Measurements from ENCODE around the gene CYB5A. TPM values are rescaled to one million over a fixed set of nuclear protein-coding genes. Genes with fewer than 3 reads are reported as not detected.
"Not testable (repeated sequence)": the region's sequence is repeated elsewhere in the genome, so short reads cannot be mapped to it uniquely, and the experiment has no call there.

The CYB5A gene
- total RNA-seq: 10 to 100 TPM; 26.4 to 63.6 (median 35.5) TPM

- peak; percentile 97 to 99 (median 98) for ATAC-seq (replicated peaks in 6 of 8)
- in situ Hi-C loops (cut with MboI; ENCODE audit: low pct_unique_long_range_greater_than_20kb in 2 of 9, low sequenced_read_pairs in 9 of 9, unreplicated experiment in 9 of 9): no loop called here
- WGBS, 10 experiments: 0 to 4% (median 1%) methylated on average over 1 to 20 of the region's 68 CpGs; no CpG with 5 or more reads in 4 of the 10 experiments
- H3K4me1 ChIP-seq (replicated peaks in 1 of 2): peaks cover 4 to 8% of the 10 kb centered on the region in 2 donors
- H3K27ac ChIP-seq: no peak within 1 kb of the TSS
- peak within 1 kb of the TSS; percentile 53 to 85 (median 76) for H3K4me3 ChIP-seq
Observed at GRCh38 chr18:74291771-74292540, at the start of gene CYB5A. Gene CYB5A, minus strand, starts transcription at chr18:74291963. Its CDS starts 88 bp downstream, at chr18:74291875.

- in situ Hi-C loops (cut with MboI; ENCODE audit: low pct_unique_long_range_greater_than_20kb in 2 of 9, low sequenced_read_pairs in 9 of 9, unreplicated experiment in 9 of 9): loop anchor here in 4 of 9 experiments (10.0 to 25.0 kb wide), 3 partner anchors 143 to 1626 kb away; no protein-coding TSS in a partner anchor
- H3K4me1 ChIP-seq (replicated peaks in 1 of 2): no peaks in the 10 kb centered on the region
- 75 to 100% (median 90%) methylated on average over 1 of the region's 1 CpG; no CpG with 5 or more reads in 5 of the 10 experiments for WGBS, 10 experiments
- no peak overlapping the region for H3K4me3 ChIP-seq
- ATAC-seq (replicated peaks in 6 of 8): no peak
- H3K27ac ChIP-seq: no peak overlapping the region
Observed at GRCh38 chr18:74337912-74338309, 46.1 kb upstream of the CYB5A start.

- 37 to 96% (median 86%) methylated on average over 1 to 5 of the region's 5 CpGs for WGBS, 10 experiments
Observed at GRCh38 chr18:74337155-74337911, 45.6 kb upstream of the CYB5A start.

DNA sequence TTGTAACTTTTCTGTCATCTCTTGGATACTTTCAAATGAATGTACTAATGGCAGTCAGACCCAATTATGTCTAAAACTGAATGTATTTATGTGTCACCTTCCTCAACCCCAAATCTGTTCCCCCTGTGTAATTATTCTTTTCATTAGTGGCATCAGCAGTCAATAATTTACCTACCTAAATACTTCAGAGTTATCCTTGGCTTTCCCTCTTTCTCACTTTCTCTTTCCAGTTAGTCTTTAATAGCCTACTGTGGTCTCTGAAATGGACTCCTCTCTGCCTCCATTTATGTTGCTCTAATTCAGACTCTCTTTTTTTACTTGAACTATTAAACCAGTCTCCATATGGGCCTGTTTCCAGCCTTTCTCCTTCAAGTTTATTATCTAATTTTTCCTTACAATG, 44.9 kb upstream of the CYB5A start:
- no peak for ATAC-seq (replicated peaks in 6 of 8)
- in situ Hi-C loops (cut with MboI; ENCODE audit: low pct_unique_long_range_greater_than_20kb in 2 of 9, low sequenced_read_pairs in 9 of 9, unreplicated experiment in 9 of 9): loop anchor here in 4 of 9 experiments (10.0 to 25.0 kb wide), 3 partner anchors 142 to 1624 kb away; no protein-coding TSS in a partner anchor
- no peak overlapping the region for H3K27ac ChIP-seq
- no peak overlapping the region for H3K4me3 ChIP-seq
- no peaks in the 10 kb centered on the region for H3K4me1 ChIP-seq (replicated peaks in 1 of 2)

More at GRCh38 chr18:74337155-74337911, 45.6 kb upstream of the CYB5A start:
- in situ Hi-C loops (cut with MboI; ENCODE audit: low pct_unique_long_range_greater_than_20kb in 2 of 9, low sequenced_read_pairs in 9 of 9, unreplicated experiment in 9 of 9): loop anchor here in 4 of 9 experiments (10.0 to 25.0 kb wide), 3 partner anchors 143 to 1625 kb away; no protein-coding TSS in a partner anchor
- no peaks in the 10 kb centered on the region for H3K4me1 ChIP-seq (replicated peaks in 1 of 2)
- H3K4me3 ChIP-seq: no peak overlapping the region
- ATAC-seq (replicated peaks in 6 of 8): no peak
- H3K27ac ChIP-seq: no peak overlapping the region

GRCh38 chr18:74334242-74334893, 42.6 kb upstream of the CYB5A start:
- ATAC-seq (replicated peaks in 6 of 8): peak in 3 of 8 experiments; percentile 46 to 72 (median 47)
- Histone ChIP-seq H3K4me1 (replicated peaks in 1 of 2) (no peaks in the 10 kb centered on the region), H3K27ac (no peak overlapping the region), H3K4me3 (no peak overlapping the region)
- in situ Hi-C loops (cut with MboI; ENCODE audit: low pct_unique_long_range_greater_than_20kb in 2 of 9, low sequenced_read_pairs in 9 of 9, unreplicated experiment in 9 of 9): loop anchor here in 4 of 9 experiments (10.0 to 25.0 kb wide), 3 partner anchors 140 to 1622 kb away; no protein-coding TSS in a partner anchor

DNA sequence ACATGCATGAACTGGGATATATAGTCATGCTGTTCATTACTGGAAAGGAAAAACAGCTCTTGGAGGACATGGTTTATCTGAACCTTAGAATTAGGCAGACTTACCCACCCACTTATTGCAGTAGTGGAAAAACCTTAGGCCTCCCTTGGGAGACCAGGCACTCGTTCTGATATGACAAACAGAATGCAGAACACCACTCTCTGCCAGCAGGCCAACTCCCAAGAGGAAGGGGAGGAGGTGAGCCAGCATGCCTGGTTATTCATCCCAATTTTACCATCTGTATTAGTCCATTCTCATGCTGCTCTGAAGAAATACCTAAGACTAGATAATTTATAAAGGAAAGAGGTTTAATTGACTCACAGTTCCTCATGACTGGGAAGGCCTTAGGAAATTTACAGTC, 41.3 kb upstream of the CYB5A start:
- peak in 2 of 8 experiments; percentile 10 to 24 for ATAC-seq (replicated peaks in 6 of 8)
- no peak overlapping the region for H3K27ac ChIP-seq
- no peaks in the 10 kb centered on the region for H3K4me1 ChIP-seq (replicated peaks in 1 of 2)
- in situ Hi-C loops (cut with MboI; ENCODE audit: low pct_unique_long_range_greater_than_20kb in 2 of 9, low sequenced_read_pairs in 9 of 9, unreplicated experiment in 9 of 9): loop anchor here in 4 of 9 experiments (10.0 to 25.0 kb wide), 3 partner anchors 138 to 1621 kb away; no protein-coding TSS in a partner anchor
- 0 to 60% (median 22%) methylated on average over 1 of the region's 1 CpG; no CpG with 5 or more reads in 5 of the 10 experiments for WGBS, 10 experiments
- H3K4me3 ChIP-seq: no peak overlapping the region

- 0 to 95% (median 80%) methylated on average over 1 to 2 of the region's 2 CpGs; no CpG with 5 or more reads in 1 of the 10 experiments for WGBS, 10 experiments
- ATAC-seq (replicated peaks in 6 of 8): peak in 3 of 8 experiments; percentile 74 to 88 (median 80)
- in situ Hi-C loops (cut with MboI; ENCODE audit: low pct_unique_long_range_greater_than_20kb in 2 of 9, low sequenced_read_pairs in 9 of 9, unreplicated experiment in 9 of 9): loop anchor here in 4 of 9 experiments (10.0 to 25.0 kb wide), 3 partner anchors 137 to 1619 kb away; no protein-coding TSS in a partner anchor
- H3K4me1 ChIP-seq (replicated peaks in 1 of 2): no peaks in the 10 kb centered on the region
- H3K27ac ChIP-seq: no peak overlapping the region
- H3K4me3 ChIP-seq: no peak overlapping the region
Observed at GRCh38 chr18:74331404-74331803, 39.6 kb upstream of the CYB5A start.

DNA sequence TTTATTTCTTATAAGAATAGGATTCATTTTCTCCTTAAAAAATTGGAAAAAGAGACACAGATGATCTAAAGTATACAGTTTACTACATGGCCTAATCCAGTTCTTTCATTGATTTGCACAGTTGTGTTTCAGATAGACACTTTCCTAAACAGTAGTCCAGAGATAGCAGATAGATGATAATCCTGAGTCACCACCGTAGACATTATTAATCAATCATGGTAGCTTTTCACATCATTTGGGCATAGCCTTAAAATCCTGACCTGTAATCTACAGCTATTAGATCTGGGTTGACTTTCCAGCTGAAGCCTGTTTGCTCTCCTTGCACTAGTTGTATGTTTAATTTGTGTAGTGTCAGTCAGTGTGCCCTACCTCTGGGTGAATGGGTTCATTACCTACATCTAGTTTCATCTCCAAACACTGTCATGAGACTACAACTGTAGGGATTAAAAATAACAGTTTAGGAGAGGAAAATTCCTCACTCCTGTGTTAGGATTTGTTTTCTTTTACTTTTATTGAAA, 38.0 kb upstream of the CYB5A start:
- 44 to 100% (median 93%) methylated on average over 1 of the region's 1 CpG for WGBS, 10 experiments
- Histone ChIP-seq H3K27ac (no peak overlapping the region), H3K4me3 (no peak overlapping the region), H3K4me1 (replicated peaks in 1 of 2) (no peaks in the 10 kb centered on the region)
- peak in 1 of 8 experiments; percentile 18 for ATAC-seq (replicated peaks in 6 of 8)
- in situ Hi-C loops (cut with MboI; ENCODE audit: low pct_unique_long_range_greater_than_20kb in 2 of 9, low sequenced_read_pairs in 9 of 9, unreplicated experiment in 9 of 9): loop anchor here in 4 of 9 experiments (10.0 to 25.0 kb wide), 3 partner anchors 135 to 1617 kb away; no protein-coding TSS in a partner anchor

- 0 to 100% (median 80%) methylated on average over 1 to 2 of the region's 2 CpGs; no CpG with 5 or more reads in 4 of the 10 experiments for WGBS, 10 experiments
- in situ Hi-C loops (cut with MboI; ENCODE audit: low pct_unique_long_range_greater_than_20kb in 2 of 9, low sequenced_read_pairs in 9 of 9, unreplicated experiment in 9 of 9): loop anchor here in 3 of 9 experiments (25.0 kb wide), 2 partner anchors 141 to 1616 kb away; no protein-coding TSS in a partner anchor
- Histone ChIP-seq H3K4me1 (replicated peaks in 1 of 2) (no peaks in the 10 kb centered on the region), H3K27ac (no peak overlapping the region), H3K4me3 (no peak overlapping the region)
- ATAC-seq (replicated peaks in 6 of 8): peak in 1 of 8 experiments; percentile 28
Observed at GRCh38 chr18:74328206-74328605, 36.4 kb upstream of the CYB5A start.

GRCh38 chr18:74326791-74327190, 35.0 kb upstream of the CYB5A start:
- not testable (repeated sequence) for H3K4me1 ChIP-seq (replicated peaks in 1 of 2); H3K27ac ChIP-seq; H3K4me3 ChIP-seq; ATAC-seq (replicated peaks in 6 of 8)
- 32 to 91% (median 50%) methylated on average over 1 to 3 of the region's 3 CpGs; no CpG with 5 or more reads in 1 of the 10 experiments for WGBS, 10 experiments
- in situ Hi-C loops (cut with MboI; ENCODE audit: low pct_unique_long_range_greater_than_20kb in 2 of 9, low sequenced_read_pairs in 9 of 9, unreplicated experiment in 9 of 9): loop anchor here in 3 of 9 experiments (25.0 kb wide), 2 partner anchors 139 to 1614 kb away; no protein-coding TSS in a partner anchor

- H3K27ac ChIP-seq: no peak overlapping the region
- no peaks in the 10 kb centered on the region for H3K4me1 ChIP-seq (replicated peaks in 1 of 2)
- in situ Hi-C loops (cut with MboI; ENCODE audit: low pct_unique_long_range_greater_than_20kb in 2 of 9, low sequenced_read_pairs in 9 of 9, unreplicated experiment in 9 of 9): loop anchor here in 3 of 9 experiments (25.0 kb wide), 2 partner anchors 139 to 1614 kb away; no protein-coding TSS in a partner anchor
- WGBS, 10 experiments: 33 to 100% (median 82%) methylated on average over 1 to 2 of the region's 2 CpGs; no CpG with 5 or more reads in 2 of the 10 experiments
- no peak overlapping the region for H3K4me3 ChIP-seq
- no peak for ATAC-seq (replicated peaks in 6 of 8)
Observed at GRCh38 chr18:74326231-74326630, 34.5 kb upstream of the CYB5A start.

All from motor neuron (in vitro differentiated cells).